ENCODE measurements around the gene ZNF182. TPM values are rescaled to one million over a fixed set of nuclear protein-coding genes. Genes with fewer than 3 reads are reported as not detected.
A peak's percentile ranks its signal among the peaks of the same experiment; 100 is the strongest.
"Not testable (repeated sequence)": the region's sequence is repeated elsewhere in the genome, so short reads cannot be mapped to it uniquely, and the experiment has no call there.

The ZNF182 gene
- total RNA-seq, 1 experiment from 2014 or later: 6.2 TPM

- POLR2A ChIA-PET: no interaction called here
- DNase-seq (ENCODE audit: low spot score): no peak
- peaks cover 17% of the 10 kb centered on the region for H3K36me3 Mint-ChIP-seq
- CTCF ChIA-PET: interaction anchor here (0.9 to 1.6 kb wide), 2 partner anchors 22 to 152 kb away, joined by 3 to 7 read pairs; no protein-coding TSS in a partner anchor
- peak; percentile 79 for ATAC-seq
- no peak overlapping the region for H3K27ac Mint-ChIP-seq
- peaks cover 5% of the 10 kb centered on the region for H3K4me1 Mint-ChIP-seq
- H3K4me3 Mint-ChIP-seq: no peak overlapping the region
- H3K9me3 Mint-ChIP-seq: peaks cover 22% of the 10 kb centered on the region
- TF ChIP-seq E2F1 (CRISPR knock-in tag; IDR thresholded peaks at IDR 0.05): no peak
- TF ChIP-seq USF2 (CRISPR knock-in tag; IDR thresholded peaks at IDR 0.05): no peak
- TF ChIP-seq E2F5 (CRISPR knock-in tag; IDR thresholded peaks at IDR 0.05): no peak
- no peak for TF ChIP-seq ZBTB43 (CRISPR knock-in tag; IDR thresholded peaks at IDR 0.05)
- TF ChIP-seq SMAD4 (CRISPR knock-in tag; IDR thresholded peaks at IDR 0.05): no peak
- peak; percentile 77 for TF ChIP-seq ZNF423 (CRISPR knock-in tag; IDR thresholded peaks at IDR 0.05)
- TF ChIP-seq ZNF263 (CRISPR knock-in tag; IDR thresholded peaks at IDR 0.05; ENCODE audit: low read depth): no peak
- TF ChIP-seq ETV6 (CRISPR knock-in tag; IDR thresholded peaks at IDR 0.05): no peak
- TF ChIP-seq ELF4 (CRISPR knock-in tag; IDR thresholded peaks at IDR 0.05; ENCODE audit: low read depth): no peak
- H3K27me3 Mint-ChIP-seq (ENCODE audit: low read depth): no peaks in the 10 kb centered on the region
Observed at GRCh38 chrX:47958761-47959342, 44.9 kb downstream of the ZNF182 start.

GRCh38 chrX:47958206-47958605 lies 45.6 kb downstream of the ZNF182 start:
- H3K27me3 Mint-ChIP-seq (ENCODE audit: low read depth); POLR2A ChIA-PET; DNase-seq (ENCODE audit: low spot score); H3K4me3 Mint-ChIP-seq; ATAC-seq; H3K4me1 Mint-ChIP-seq; H3K27ac Mint-ChIP-seq: not testable (repeated sequence)
- peaks cover 17% of the 10 kb centered on the region for H3K36me3 Mint-ChIP-seq
- H3K9me3 Mint-ChIP-seq: peaks cover 22% of the 10 kb centered on the region
- CTCF ChIA-PET: interaction anchor here (0.9 to 1.6 kb wide), 2 partner anchors 22 to 151 kb away, joined by 3 to 7 read pairs; no protein-coding TSS in a partner anchor

GRCh38 chrX:47956016-47956415 lies 47.8 kb downstream of the ZNF182 start:
- H3K9me3 Mint-ChIP-seq: peaks cover 22% of the 10 kb centered on the region
- TF ChIP-seq FOXJ3 (CRISPR knock-in tag; IDR thresholded peaks at IDR 0.05; ENCODE audit: borderline replicate concordance) (no peak), E2F5 (CRISPR knock-in tag; IDR thresholded peaks at IDR 0.05) (no peak), CREB1 (CRISPR knock-in tag; IDR thresholded peaks at IDR 0.05) (no peak), ZBTB21 (CRISPR knock-in tag; IDR thresholded peaks at IDR 0.05; ENCODE audit: borderline replicate concordance) (no peak), ARID4B (CRISPR knock-in tag; IDR thresholded peaks at IDR 0.05; ENCODE audit: borderline replicate concordance) (no peak), ATF1 (CRISPR knock-in tag; IDR thresholded peaks at IDR 0.05) (no peak), HMGA2 (CRISPR knock-in tag; IDR thresholded peaks at IDR 0.05) (no peak), SP1 (CRISPR knock-in tag; conservative IDR thresholded peaks at IDR 0.05) (no peak), ZNF281 (CRISPR knock-in tag; IDR thresholded peaks at IDR 0.05) (no peak)

More at GRCh38 chrX:47956016-47956415, 47.8 kb downstream of the ZNF182 start:
- peaks cover 4% of the 10 kb centered on the region; the same call in 1 of the 2 replicates for H3K4me1 Mint-ChIP-seq
- ChIA-PET POLR2A (no interaction called here), CTCF (no interaction called here)
- H3K36me3 Mint-ChIP-seq: peaks cover 2% of the 10 kb centered on the region; the same call in 1 of the 2 replicates
- no peaks in the 10 kb centered on the region; the same call in 1 of the 2 replicates for H3K27me3 Mint-ChIP-seq (ENCODE audit: low read depth)
- H3K4me3 Mint-ChIP-seq: no peak overlapping the region
- no peak overlapping the region for H3K27ac Mint-ChIP-seq
- DNase-seq (ENCODE audit: low spot score) (no peak), ATAC-seq (no peak)
